HG03520 (cell line): ENCODE measurements around the gene PACSIN2.
A peak's percentile ranks its signal among the peaks of the same experiment; 100 is the strongest.

Experiments
- ATAC-seq: cut with Tn5 transposase; IDR thresholded peaks from one replicate; pipeline ENCODE4 v1.9.1; 2021; ENCODE audit warnings: mild to moderate bottlenecking, moderate library complexity; ENCODE audit not compliant: unreplicated experiment

The PACSIN2 gene

GRCh38 chr22:42909363-42910058 is 105.4 kb downstream of the PACSIN2 start:
- ATAC-seq, result no peak

DNA sequence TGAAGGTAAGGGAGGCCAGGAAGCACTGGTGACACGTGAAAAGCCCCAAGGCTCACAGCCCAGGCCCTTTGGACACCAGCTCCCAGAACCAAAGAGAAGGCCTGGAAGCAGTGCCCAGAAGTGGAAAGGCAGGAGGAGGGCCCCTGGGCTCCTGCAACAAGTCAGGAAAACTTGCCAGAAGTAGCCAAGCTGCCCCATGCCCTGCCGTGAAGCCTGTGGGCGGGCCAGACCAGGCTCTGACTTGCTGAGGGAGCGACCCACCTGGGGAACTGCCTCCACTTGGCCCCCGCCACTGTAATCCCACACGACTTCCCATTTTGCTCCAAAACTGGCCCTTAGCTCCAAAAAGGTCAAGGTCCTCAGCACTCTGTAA is 106.6 kb downstream of the PACSIN2 start:
- no peak for ATAC-seq

DNA sequence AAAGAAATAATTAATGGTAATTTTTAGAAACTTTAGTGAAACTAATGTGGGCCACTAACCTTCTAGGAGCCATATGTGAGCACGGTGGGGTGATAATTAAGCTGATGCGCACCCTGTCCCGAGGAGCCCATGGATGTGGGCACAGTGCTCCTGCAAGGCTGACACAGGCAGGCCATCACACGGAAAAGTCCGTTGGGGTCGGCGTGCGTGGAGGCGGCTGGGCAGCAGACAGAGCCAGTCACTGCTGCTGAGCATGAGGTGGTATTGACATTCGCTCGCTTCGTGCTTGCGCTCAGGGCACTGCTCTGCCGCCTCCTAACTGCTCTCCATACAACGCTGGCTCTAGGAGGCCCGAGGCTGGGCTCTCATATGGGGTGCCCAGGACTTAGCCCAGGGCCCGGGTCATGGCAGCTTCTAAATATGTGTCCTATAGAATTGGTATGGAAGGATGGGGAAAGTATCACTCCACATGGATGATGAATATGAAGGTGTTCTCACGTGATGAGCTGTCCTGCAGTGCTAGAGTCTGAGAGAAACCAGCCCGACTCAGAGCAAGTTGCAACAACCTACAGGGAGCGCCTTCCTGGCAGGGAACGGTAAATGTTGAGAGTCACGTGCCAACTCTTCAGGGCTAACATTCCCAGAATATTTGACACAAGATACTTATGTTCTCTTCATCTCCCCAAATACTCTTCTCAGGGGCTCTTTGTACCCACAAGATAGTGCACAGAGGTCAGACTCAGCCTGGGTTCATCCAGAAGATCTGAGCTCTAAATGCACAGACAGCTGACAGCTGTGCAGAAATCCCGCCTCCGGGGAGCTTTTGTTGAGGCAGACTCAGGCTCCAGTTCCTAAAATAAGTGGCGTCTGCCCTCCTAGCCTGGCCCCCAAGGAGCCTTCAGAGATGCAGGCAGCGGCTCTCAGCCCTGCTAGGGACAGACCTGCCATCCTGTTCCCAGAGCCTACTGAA is 107.3 kb downstream of the PACSIN2 start:
- ATAC-seq, result no peak

GRCh38 chr22:42906605-42907348 is 108.2 kb downstream of the PACSIN2 start:
- no peak for ATAC-seq

DNA sequence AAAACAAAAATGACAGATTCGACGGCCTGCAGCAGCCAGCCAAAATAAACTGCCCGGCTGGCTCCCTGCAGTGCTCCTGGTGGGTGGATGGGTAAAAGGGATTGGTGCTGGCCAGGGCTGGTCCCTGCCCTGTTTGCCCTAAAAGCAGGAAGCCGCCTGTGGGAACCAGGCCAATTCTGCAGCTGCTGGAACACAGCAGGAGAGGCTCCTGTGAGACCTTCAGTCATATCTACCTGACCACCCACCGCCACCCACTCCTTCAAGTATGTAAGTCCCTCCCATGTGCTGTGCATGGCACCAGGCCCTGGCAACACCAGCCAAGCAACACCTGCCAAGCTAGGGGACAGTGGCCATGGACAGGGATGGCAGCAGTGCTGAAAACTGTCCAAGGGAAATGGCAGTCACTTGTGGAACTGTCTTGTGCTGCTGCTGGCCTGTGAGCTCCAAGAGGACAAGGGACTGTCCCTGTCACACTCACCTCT is 109.2 kb downstream of the PACSIN2 start:
- no peak for ATAC-seq

DNA sequence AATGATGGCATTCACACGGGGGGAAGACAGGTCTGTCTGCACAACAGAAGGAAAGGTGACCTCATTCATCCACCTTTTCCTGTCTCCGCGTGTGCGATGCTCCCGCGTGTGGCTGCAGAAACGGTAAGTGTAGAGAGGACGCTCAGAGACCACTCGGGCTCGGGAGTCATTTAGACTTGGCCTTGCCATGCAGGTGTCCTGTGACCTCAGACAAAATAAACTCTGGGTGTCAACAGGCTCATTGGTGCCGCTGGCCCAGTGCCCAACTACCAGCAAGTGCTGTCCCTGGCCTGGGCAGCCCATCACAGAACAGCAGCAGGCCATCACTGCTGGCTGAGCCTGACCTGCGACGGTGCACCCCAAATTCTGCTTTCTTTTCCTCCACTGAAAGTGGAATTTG is 109.7 kb downstream of the PACSIN2 start:
- no peak for ATAC-seq

DNA sequence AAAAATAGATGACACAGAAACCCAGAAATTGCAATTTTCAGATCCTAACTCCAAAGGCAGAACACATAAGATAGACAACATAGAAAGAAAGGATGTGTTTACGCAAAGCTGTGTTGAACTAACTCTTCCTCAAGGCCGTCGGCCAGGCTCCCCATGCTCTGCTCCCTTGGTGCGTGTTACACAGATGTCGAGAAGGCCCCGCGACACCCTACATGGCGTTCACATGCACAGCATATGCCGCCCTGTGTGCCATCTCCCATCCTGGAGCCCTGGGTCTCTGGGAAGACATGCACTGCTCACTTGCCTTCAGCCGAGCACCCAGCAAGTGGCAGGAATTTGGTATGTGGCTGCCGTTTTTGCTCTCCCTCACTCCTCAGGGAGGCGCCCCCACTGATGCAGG is 110.9 kb downstream of the PACSIN2 start:
- no peak for ATAC-seq

GRCh38 chr22:42902875-42903510 is 112.0 kb downstream of the PACSIN2 start:
- ATAC-seq, result no peak

GRCh38 chr22:42901790-42902508 is 113.0 kb downstream of the PACSIN2 start:
- ATAC-seq, result no peak

DNA sequence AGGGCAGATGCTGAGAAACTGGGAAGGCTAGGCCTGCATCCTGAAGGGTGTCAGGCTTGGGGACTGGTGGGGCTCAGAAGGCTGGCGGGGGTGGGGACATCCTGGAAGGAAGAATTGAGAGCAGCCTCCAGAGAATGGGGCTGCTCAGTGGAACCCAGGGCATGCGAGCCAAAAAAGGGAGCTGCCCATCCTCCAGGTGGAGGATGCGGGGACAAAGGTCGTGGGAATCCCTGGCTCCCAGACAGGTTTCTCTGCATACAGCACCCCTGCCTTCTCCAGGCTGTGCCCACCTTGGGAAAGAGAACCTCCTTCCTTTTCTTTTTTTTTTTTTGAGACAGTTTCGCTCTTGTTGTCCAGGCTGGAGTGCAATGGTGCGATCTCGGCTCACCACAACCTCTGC is 117.0 kb downstream of the PACSIN2 start:
- no peak for ATAC-seq

GRCh38 chr22:42895541-42895981 is 119.4 kb downstream of the PACSIN2 start:
- no peak for ATAC-seq

DNA sequence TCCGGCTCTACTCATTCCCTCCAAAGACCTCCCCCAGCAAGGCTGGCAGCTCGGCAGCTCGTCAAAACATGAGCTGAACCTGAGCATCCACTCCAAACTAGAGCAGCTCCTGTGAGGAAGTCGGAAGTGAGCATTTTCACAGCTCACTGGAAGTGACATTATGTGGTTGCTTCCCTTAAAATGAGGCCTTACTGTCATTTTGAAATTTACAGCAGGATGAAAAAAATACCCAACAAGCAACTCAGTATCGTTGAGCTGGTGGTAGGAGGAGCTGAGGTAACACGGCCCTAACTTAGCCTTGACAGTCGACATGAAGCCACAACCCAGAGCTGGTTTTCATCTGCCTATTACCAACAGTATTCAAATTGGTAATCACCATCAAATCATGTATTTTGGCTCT is 119.9 kb downstream of the PACSIN2 start:
- ATAC-seq, result no peak

DNA sequence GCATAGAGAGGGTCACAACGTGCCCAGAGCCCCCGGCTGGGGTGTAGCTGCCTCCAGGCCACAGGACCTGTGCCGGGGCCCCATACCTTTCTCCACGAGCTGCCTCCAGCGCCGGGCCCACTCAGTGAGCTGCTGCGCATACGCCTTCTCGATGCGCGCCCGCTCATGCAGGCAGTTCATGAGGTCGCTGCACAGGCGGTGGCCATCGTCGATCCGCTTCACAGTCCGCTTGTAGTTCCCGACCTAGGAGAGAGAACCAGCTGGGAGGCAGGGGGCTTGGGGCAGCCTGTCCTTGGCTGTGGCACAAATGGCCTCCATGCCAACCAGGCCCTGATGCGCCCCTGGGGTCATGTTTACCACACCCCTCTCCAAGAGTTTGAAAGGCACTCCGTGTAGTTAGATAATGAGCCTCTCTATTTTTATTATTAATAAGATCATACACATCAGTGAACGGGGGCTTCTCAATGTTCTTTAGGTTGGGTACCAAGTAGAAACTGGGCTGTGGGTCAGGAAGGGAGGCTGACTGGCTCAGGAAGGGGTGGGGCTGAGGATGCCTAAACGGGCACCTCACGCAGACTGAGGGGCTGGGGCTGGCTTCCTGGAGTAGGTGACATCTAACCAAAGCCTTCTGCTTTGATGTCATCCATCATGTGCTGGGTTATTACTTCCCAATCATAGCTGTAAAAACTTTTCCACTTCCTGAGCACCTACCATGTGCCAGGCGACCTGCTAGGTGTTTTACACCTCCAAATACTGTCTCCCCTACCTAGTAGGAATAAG is 121.4 kb downstream of the PACSIN2 start:
- ATAC-seq, result no peak

DNA sequence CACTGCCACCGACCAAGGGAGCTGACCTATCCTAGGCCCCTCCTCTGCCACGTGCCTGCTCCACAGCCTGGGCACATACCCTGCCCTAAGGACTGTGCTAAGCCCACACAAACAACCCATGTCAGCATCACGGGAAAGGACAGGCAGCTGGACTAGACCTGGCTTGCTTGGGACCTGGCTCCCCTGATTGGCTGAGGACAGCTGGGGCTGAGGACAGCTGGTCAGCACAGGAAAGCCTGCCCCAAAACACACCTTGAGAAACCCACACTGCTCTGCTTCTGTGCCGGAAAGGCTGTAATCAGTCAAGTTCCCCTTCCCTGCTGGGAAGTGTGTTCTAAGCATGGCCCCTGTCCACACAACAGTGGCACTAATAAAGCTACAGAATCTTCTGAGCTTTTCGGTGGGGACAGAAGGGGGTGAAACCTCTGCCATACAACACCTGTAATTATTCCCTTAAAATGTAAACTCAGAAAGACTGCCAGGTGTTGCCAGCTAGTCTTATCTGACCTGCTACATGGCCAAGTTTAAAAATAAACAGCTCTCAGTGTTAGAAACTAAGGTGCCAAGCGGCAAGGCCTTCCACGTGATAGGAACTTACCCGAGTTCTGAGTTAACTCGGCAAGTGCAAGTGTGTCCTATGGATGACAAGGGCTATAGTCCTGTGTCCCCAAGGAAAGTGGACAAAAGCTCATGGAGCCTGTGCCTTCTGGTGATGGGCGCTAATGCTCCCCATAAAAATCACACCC is 122.2 kb downstream of the PACSIN2 start:
- no peak for ATAC-seq

DNA sequence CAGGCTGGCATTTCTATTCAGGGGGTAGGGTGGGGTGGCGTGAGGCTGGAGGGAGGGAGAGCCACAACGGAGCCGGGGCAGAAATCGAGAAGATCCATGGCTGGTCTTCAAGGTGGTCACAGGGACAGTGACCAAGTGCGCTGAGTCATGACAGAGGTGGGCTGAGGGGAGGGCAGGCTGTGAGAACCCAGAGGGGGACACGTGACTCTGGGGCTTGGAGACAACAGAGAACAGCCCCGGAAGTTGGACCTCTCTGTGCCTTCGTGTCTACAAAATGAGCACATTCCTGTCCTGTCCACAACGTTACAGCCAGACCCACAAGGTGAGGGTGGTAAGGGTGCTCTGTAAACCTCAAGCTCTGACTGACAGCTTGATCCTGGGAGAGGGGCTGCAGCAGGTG is 122.8 kb downstream of the PACSIN2 start:
- no peak for ATAC-seq

- no peak for ATAC-seq
Observed at GRCh38 chr22:42891696-42892095, 123.3 kb downstream of the PACSIN2 start.

DNA sequence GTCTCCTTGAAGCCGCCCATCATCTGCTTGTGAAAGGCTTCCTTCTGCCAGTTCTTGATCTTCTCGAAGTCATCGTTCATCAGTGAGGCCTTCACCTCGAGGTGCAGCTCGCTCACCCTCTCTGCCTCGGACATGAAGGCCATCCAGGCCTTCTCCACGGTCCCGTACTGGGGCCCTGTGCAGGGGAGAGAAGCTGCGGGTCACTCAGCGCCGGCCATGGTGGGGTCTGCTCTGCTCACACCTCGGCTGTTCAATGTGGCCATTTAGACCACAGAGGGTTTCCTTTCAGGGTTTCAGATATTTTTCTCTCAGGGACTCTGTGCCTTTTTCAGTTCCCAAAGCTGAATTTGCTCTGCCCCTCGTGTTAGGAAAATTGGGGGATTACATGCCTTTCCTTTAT is 123.9 kb downstream of the PACSIN2 start:
- ATAC-seq, result no peak

DNA sequence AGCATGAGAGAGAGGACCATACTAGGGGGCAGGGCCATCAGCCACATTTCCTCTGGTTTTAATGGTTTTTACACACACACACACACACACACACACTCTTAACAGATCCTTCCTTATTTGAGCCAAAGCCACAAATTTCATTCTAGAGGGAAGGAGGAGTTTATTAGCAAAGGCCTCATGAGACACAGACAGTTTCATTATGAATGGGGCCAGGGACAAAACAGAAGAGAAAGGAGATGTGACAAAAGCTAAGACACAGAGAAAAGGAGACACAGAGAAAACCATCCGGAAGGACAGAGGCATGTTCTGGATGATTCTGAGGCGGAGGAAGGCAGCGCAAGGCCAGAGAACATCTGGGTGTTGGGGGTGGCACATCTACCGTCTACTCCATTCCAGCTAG is 125.6 kb downstream of the PACSIN2 start:
- peak; percentile 57 for ATAC-seq
